GM21529 (cell line): ENCODE data around the gene SMIM10L1.

Experiments used
- ATAC-seq: cut with Tn5 transposase; IDR thresholded peaks from one replicate; pipeline ENCODE4 v1.9.1; 2021; ENCODE audit not compliant: unreplicated experiment

The SMIM10L1 gene

DNA sequence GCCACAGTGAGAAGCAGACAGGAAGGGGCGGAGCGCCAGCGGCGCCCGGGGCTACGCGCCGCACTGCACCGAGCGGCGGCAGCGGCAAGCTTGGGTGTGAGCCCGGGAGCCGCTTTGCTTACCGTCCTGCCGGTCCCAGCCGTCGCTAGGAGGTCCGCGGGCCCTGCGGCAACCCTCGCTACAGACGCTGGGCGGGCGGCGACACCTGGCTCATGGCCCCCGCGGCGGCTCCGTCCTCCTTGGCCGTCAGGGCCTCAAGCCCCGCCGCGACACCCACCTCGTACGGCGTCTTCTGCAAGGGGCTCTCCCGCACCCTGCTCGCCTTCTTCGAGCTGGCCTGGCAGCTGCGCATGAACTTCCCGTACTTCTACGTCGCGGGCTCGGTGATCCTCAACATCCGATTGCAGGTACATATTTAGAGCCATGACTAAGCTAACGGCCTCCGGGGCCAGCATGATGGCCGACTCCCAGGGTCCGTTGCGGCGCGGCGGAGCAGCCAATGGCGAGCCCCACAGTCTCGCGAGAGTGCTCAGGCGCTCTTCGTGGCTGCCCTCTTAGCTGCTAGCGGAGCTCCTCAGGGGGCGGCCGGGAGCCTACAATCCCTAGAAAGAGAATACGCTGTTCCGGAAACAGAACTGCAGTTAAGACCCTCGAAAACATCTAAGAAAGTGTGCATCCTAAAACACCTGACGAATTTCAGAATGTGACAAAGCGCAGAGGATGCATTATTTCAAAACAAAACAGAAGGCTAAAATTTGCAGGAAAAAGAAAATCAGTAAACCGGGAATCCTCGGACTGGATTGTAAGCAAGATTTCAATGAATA is at the start of gene SMIM10L1:
Gene SMIM10L1, plus strand, starts transcription at position 50 of the 824 bp plus-strand sequence. Its CDS starts 163 bp downstream, at position 213.
- ATAC-seq, result peak; percentile 98

GRCh38 chr12:11130382-11130781 is 40.6 kb upstream of the SMIM10L1 start:
- ATAC-seq, result no peak

DNA sequence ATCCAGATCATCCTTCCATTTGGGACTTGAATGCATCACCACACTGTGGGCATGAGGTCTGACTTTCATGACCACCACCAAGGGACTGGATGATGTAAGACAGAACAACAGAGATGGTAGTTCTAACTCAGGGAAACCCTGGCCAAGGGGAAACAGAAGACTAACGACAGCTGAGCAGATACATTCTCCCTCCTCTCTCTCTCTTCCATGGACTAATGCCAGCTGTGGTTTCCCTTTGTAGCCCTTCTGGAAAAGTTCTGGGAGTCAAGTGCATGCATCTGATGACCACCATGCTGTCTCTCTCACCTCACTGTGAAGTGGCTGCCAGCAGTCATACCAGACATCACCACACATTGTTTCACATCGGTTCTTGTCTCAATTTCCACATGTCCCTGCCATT is 40.0 kb upstream of the SMIM10L1 start:
- no peak for ATAC-seq

DNA sequence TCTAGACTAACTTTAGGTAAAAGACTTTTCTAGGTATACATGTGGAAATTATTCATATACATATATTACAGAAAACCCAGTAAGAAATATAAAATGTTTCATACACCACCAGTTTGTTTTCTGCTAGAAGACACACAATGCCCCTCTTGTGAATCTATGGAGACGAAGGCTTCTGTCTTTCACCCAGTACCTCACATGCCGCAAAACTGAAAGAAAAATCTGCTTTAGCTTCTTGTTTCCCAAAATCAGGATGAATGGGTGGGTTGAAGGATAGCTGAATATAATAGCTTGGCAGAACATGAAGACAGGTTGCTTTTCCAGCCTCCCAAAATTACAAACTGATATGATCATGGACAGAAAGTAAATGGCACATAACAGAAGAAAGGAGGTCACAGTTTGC is 37.8 kb upstream of the SMIM10L1 start:
- no peak for ATAC-seq

DNA sequence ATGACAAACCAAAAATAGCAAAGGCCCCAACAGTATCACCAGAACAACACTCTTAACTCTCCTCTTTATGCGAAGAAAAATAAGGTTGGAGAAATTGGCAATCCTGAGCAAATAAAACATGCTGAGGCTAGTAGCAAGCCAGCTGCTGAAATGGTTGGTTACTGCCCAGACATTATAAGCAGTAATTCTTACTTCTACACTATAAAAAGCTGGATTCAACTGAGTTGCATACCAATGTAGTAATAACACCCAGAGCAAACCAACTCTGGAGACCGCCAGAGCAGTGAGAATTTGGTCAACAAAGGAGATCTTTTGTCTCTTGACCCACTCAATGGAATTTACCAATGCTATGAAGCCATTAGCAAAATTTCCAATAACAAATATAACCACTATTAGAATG is 37.2 kb upstream of the SMIM10L1 start:
- ATAC-seq, result no peak

GRCh38 chr12:11134305-11134704 is 36.7 kb upstream of the SMIM10L1 start, which contains the start of gene TAS2R30:
Gene TAS2R30 (minus strand): TSS chr12:11134644. CDS start chr12:11134244, 400 bp downstream.
- ATAC-seq, result no peak

DNA sequence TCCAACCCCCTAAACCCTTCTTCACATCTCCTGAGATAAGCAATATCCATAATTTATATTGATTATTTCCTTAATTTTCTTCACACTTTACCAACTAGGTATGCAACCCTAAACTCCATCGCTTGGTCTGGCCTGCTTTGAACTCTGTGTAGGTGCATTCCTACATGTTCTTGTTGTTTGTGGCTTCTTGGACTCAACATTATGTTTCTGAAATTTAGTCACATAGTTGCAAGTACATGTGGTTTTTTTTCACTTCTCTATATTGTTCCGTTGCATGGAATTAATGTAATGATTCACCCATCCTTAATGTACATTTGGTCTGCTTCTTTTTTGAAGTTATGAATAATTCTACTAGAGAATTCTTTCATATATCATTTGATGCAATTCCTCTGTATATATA is 34.9 kb upstream of the SMIM10L1 start:
- no peak for ATAC-seq

- no peak for ATAC-seq
Measured at GRCh38 chr12:11143352-11143751, 27.6 kb upstream of the SMIM10L1 start.

- ATAC-seq, result no peak
Measured at GRCh38 chr12:11144297-11144696, 26.7 kb upstream of the SMIM10L1 start.

- ATAC-seq, result no peak
Measured at GRCh38 chr12:11147420-11147819, 23.6 kb upstream of the SMIM10L1 start.

GRCh38 chr12:11150832-11151231 is 20.2 kb upstream of the SMIM10L1 start:
- ATAC-seq, result no peak

DNA sequence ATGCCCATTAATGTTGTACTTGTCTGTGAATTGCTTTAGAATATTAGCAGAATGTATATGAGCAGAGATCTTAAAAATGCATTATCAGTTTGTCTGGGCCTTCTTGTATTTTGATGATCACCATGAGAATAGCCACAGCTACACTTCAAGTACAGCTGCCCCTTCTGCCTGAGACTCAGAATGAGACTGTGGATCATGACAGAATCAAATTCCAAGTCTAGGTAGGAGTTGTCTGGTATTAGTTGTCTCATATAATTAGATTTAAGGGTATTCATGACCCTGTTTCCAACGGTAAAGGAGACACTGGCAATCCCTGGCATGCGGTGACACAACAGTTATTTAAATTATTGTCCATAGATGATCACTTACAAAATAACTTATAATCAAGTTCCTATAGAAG is 18.3 kb upstream of the SMIM10L1 start:
- no peak for ATAC-seq

DNA sequence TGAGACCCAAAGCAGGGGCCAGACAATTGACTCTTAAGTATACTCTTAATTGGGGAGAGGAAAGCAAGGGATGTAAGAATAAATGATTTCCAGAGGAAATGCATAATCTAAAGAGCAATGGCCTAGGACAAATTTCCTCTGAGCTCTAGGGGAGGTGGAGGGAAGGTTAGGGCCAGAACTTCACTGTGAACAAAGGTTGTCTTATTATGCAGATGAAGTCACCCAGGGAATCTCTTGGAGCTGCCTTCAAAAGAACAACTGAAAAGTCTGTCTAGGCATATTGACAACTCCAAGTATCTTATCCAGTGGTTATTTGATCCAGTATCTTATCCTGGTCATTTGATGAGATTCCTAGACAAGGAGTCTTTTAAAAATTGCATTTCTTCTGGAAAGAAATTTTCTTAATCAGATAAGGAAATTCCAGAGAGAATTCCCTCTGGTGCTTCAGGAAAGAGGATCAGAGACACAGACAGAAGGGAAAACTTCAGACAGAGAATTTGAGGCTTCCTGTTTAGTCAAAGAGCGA is 16.5 kb upstream of the SMIM10L1 start:
- no peak for ATAC-seq

GRCh38 chr12:11158885-11159444 is 12.0 kb upstream of the SMIM10L1 start:
- ATAC-seq, result no peak

DNA sequence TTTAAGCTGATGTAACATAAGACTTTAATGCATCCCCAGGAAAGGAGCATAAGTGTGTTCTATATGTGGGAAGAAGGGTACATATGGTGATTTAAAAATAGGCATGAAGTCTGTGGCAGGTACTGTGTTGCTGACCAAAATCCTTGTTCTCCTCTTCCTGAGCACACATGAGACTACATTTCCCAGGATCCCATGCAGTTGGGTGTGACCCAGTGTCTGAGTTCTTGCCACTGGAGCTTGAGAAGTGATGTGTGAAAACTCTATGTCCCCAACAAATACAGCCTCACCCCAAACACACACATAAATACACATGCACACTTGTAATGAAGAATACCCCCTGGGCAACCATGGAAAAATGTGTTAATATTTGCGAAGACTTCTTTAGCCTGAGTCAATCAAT is 8.5 kb upstream of the SMIM10L1 start:
- ATAC-seq, result no peak

- ATAC-seq, result no peak
Measured at GRCh38 chr12:11164384-11164783, 6.6 kb upstream of the SMIM10L1 start.

- ATAC-seq, result no peak
Measured at GRCh38 chr12:11166300-11166699, 4.7 kb upstream of the SMIM10L1 start.

GRCh38 chr12:11170810-11171144 is 217 bp upstream of the SMIM10L1 start:
- no peak for ATAC-seq

DNA sequence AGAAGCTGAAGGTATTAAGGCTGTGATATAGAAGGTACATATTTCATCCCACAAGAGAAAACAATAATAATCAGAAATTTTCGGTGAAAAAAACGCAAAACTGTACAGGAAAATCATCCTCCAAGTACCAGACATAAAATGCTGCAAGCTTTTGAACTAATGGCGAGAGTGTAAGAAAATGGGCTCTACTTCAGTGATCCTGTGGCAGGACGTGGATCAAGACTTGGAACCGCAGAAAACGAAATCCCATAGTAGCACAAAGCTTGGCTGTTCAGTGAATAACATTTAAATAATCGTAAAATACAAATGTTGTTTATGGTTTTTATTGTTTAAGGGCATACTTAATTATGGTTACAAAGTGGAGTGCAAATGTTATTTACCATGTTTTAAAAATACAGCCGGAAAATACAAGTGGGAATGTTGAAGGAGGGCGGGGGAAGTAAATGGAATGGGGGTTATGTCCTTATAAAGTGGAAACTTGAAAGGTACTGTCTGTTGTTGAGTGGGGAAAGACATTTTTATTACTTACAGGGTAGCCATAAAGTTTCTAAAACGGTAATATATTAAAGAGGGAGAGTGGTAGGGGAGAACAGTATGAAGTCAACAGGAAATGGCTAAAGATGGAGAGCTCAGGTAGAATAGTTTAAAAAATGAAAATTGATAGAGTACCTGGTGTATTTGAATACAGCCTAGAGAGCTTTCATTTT is 1.1 kb downstream of the SMIM10L1 start:
- no peak for ATAC-seq

DNA sequence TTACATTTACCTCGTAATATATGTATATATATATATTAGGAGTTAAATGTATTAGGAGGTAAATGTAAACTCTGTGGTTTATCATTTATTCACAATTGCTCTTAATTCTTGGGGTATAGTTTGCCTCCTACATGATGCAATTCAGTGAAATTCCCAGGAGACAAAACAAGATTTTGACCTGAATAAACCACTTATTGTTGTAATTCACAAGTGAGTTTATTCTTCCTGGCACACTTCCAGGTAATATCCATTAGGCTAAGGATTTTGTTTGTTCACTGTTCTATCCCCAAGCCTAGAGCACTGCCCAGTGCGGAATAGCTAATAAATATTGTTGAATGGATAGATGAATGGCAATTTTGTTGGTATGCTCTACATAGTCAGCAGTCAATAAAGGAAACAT is 3.0 kb downstream of the SMIM10L1 start:
- no peak for ATAC-seq

GRCh38 chr12:11178250-11178649 is 7.3 kb downstream of the SMIM10L1 start:
- ATAC-seq, result no peak

DNA sequence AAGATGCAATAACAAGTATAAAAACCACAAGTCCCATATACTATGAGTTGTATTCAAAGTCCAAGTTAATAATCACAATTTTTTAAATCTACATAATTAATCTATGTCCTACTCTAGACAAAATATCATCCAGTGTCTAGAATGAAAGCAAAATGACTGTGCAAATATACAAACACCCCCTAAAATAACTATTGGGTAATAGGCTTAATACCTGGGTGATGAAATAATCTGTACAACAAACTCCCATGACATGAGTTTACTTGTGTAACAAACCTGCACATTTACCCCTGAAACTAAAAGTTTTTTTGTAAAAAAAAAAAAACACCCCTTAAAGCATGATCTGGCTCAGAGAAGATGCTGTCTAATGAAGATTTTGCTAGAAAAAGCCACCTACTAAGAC is 11.5 kb downstream of the SMIM10L1 start:
- no peak for ATAC-seq
